GM18868 (cell line): Measurements from ENCODE around the gene PRDM16.

Experiments
- ATAC-seq: cut with Tn5 transposase; IDR thresholded peaks from one replicate; pipeline ENCODE4 v1.9.1; 2021; ENCODE audit warnings: mild to moderate bottlenecking, moderate library complexity; ENCODE audit not compliant: unreplicated experiment

The PRDM16 gene

DNA sequence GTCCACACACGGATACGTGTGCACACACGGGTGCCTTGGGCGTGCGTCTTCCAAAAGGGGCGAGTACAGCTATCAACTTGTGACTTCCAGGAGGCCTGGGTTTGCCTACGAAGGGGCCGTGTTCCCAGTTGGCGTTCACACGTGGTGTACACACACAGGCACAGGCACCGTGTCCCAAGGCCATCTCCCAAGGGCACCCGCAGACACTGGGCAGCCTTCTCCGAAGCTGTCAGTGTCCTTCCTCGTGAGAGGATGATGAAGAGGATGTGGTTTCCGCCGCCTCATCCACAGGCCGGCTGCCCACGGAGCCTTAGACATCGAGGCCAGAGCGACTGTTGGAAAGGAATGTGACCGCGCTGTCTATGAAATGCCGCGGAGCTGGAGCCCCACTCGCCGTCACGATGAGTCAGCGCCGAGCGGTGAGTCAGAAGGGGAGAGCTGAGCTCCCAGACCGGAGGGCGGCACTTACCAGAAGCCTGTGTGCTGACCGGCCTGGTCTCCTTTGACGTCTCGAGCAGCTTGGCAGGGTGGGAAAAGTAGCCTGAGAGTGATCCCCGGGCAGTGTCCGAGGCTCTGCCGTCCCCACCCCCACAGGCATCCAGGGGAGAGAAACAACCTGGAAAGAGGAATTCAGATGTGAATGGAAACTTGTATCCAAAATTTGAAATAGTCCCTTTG, 244.0 kb downstream of the PRDM16 start:
- ATAC-seq = no peak

GRCh38 chr1:3313576-3313950, 244.6 kb downstream of the PRDM16 start:
- ATAC-seq = no peak

- no peak for ATAC-seq
These were observed 245.7 kb downstream of the PRDM16 start for GRCh38 chr1:3314491-3315381.

GRCh38 chr1:3315399-3316339, 246.7 kb downstream of the PRDM16 start:
- no peak for ATAC-seq

- ATAC-seq = no peak
These were observed 247.4 kb downstream of the PRDM16 start for GRCh38 chr1:3316340-3316943.

- no peak for ATAC-seq
These were observed 248.5 kb downstream of the PRDM16 start for GRCh38 chr1:3317456-3317855.

DNA sequence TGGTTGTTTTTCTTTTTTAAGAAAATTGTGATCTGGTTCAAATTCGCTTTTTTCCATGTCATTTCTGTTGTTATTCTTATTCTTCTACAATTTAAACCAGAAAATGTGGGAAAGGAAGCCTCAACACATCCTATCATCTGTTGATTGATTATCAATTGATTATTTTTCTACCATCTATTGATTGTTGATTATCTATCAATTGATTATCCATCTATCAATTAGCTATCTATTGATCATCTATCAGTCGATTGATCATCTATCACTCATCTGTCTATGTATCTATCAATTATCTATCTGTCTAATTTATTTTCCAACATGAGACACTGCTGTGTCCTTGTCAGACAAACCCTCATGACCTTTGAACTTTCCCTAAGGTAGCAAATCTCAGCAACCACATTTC, 249.3 kb downstream of the PRDM16 start:
- no peak for ATAC-seq

- no peak for ATAC-seq
These were observed 250.9 kb downstream of the PRDM16 start for GRCh38 chr1:3319874-3320245.

- no peak for ATAC-seq
These were observed 251.5 kb downstream of the PRDM16 start for GRCh38 chr1:3320246-3321152.

GRCh38 chr1:3321559-3322449, 252.8 kb downstream of the PRDM16 start:
- ATAC-seq = no peak

DNA sequence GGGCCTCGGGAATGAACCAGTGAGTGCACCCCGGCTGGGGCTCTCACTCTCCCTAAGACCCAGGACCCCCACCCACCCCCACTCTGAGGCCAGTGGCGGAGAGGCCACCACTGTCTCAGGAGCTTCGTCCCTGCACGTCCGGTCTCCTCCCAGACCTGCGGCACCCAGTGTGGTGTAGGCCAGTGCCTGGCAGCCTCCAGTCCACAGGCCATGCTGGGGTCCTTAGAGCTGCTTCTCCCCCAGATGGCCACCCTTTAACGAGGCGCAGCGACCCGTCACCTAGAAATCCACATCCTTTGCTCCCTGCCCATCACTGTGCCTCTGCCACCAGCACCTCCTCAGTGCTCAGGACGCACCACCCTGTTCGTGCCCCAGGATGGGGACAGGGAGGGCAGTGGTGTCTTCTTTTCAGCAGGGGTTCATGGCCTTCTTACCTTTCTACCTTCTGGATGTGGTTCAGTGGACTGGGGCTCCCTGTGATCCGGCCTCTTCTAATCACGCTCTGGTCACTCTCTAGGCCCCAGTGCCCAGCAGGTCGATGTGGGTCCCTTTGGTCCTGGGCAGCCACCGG, 253.5 kb downstream of the PRDM16 start:
- ATAC-seq = no peak

- no peak for ATAC-seq
These were observed 254.2 kb downstream of the PRDM16 start for GRCh38 chr1:3323021-3323795.

DNA sequence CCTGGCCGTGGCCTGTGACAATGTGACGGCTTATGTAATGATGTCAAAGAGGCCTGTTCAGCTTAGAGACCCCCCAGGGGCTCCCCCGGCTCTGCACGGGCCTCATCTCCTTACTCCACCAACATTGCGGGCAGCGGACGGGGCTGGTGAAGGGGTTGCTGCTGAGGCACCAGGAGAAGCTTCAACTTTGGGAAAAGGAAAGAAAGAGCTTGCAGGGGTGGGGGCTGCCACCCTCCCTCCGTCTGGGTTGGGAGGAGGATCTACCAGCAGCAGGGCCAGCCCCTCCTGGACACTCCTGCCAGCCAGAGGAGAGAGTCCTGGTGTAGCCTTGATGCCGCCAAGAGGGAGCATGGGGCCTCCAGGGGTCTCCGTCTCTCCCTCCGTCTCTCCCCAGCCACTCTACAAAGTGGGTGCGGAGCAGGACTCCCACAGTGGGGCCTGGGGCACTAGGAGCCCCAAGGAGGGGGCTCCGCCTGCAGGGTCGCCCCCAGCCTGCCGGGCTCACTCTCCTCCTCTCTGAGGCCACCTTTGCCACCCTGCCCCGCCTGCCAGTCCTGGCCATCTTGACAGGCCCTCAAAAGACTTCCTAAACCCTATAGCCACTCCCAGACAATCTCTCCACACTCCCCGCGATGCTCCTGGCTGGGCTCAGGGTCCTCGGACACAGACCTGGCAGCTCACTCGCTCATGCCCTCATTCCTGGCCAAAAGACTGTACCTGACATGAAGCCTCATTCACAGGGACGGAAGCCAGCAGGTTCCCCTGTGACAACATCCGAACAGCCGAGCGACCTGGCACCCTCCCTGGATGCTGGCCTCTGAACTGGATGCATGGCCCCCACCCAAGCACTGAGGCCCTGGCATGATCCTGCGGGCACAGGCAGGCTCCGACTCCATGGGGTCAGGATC, 255.0 kb downstream of the PRDM16 start:
- no peak for ATAC-seq

- ATAC-seq = no peak
These were observed 255.9 kb downstream of the PRDM16 start for GRCh38 chr1:3324704-3325535.

GRCh38 chr1:3326516-3327388, 257.7 kb downstream of the PRDM16 start:
- no peak for ATAC-seq
